HUES6 (cell line): ENCODE results near the gene SLC39A12.

Experiments used
- H3K27ac ChIP-seq: 2 replicates; pipeline ENCODE4 v1.7.0; 2013; ENCODE audit warnings: low read depth, mild to moderate bottlenecking, low read length, inconsistent platforms
- H3K27me3 ChIP-seq: 2 replicates; pipeline ENCODE4 v1.6.1; 2013; ENCODE audit warnings: low read length; ENCODE audit not compliant: control insufficient read depth, insufficient read depth
- H3K36me3 ChIP-seq: 2 replicates; pipeline ENCODE4 v1.6.1; 2013; ENCODE audit warnings: low read length; ENCODE audit not compliant: control insufficient read depth, insufficient read depth
- H3K4me1 ChIP-seq: 2 replicates; pipeline ENCODE4 v1.6.1; 2013; ENCODE audit warnings: low read length; ENCODE audit not compliant: control insufficient read depth, insufficient read depth
- H3K4me3 ChIP-seq: 2 replicates; pipeline ENCODE4 v1.5.1; 2013; ENCODE audit warnings: low read depth, low read length
- H3K9ac ChIP-seq: one replicate; pipeline ENCODE4 v1.6.1; 2013; ENCODE audit warnings: mild to moderate bottlenecking, low read length
- H3K9me3 ChIP-seq: 2 replicates; pipeline ENCODE4 v1.6.1; 2013; ENCODE audit warnings: low read depth, low read length; ENCODE audit not compliant: control insufficient read depth, insufficient read depth

Gene SLC39A12

GRCh38 chr10:18056583-18056982 is 104.9 kb downstream of the SLC39A12 start:
- Histone ChIP-seq H3K27ac (no peak overlapping the region), H3K27me3 (no peaks in the 10 kb centered on the region), H3K9ac (no peak overlapping the region), H3K4me3 (no peak overlapping the region), H3K36me3 (no peaks in the 10 kb centered on the region), H3K9me3 (0 out of 2 replicates have a peak, but pooled peaks cover 2% of the 10 kb centered on the region), H3K4me1 (no peaks in the 10 kb centered on the region)

GRCh38 chr10:18059826-18060559 is 108.3 kb downstream of the SLC39A12 start:
- no peaks in the 10 kb centered on the region for H3K9me3 ChIP-seq
- H3K4me3 ChIP-seq: no peak overlapping the region
- no peaks in the 10 kb centered on the region for H3K36me3 ChIP-seq
- no peaks in the 10 kb centered on the region for H3K27me3 ChIP-seq
- no peak overlapping the region for H3K9ac ChIP-seq
- no peaks in the 10 kb centered on the region for H3K4me1 ChIP-seq
- no peak overlapping the region for H3K27ac ChIP-seq

DNA sequence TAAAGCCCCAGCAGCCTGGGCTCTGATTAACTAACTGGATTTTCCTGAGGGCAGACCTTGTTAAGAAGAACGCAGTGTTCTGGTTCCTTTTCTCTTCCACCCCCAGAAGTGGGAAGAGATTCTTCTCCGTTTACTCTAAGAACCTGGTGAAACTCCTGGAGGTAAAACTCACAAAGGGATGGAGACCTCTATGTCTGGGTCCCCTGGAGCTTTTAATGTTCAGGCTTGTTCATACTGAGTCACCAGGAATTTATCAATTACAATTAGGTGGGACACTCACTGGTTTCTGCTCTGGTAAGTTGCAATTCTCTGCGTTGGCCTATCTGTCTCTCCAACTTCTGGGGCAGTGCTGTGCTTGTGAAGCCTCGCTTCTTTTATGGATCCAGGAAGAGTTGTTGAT is 115.2 kb downstream of the SLC39A12 start:
- Histone ChIP-seq H3K4me1 (no peaks in the 10 kb centered on the region), H3K4me3 (no peak overlapping the region), H3K27me3 (no peaks in the 10 kb centered on the region), H3K9me3 (no peaks in the 10 kb centered on the region), H3K36me3 (no peaks in the 10 kb centered on the region), H3K9ac (no peak overlapping the region), H3K27ac (no peak overlapping the region)

- H3K9ac ChIP-seq: no peak overlapping the region
- H3K27ac ChIP-seq: no peak overlapping the region
- no peak overlapping the region for H3K4me3 ChIP-seq
- no peaks in the 10 kb centered on the region for H3K36me3 ChIP-seq
- no peaks in the 10 kb centered on the region for H3K4me1 ChIP-seq
- no peaks in the 10 kb centered on the region for H3K9me3 ChIP-seq
- H3K27me3 ChIP-seq: no peaks in the 10 kb centered on the region
Observed at GRCh38 chr10:18068401-18068800, 116.7 kb downstream of the SLC39A12 start.

- Histone ChIP-seq H3K4me3 (no peak overlapping the region), H3K9ac (no peak overlapping the region), H3K9me3 (no peaks in the 10 kb centered on the region), H3K27me3 (no peaks in the 10 kb centered on the region), H3K27ac (no peak overlapping the region), H3K36me3 (no peaks in the 10 kb centered on the region), H3K4me1 (no peaks in the 10 kb centered on the region)
Observed at GRCh38 chr10:18071591-18071990, 119.9 kb downstream of the SLC39A12 start.

DNA sequence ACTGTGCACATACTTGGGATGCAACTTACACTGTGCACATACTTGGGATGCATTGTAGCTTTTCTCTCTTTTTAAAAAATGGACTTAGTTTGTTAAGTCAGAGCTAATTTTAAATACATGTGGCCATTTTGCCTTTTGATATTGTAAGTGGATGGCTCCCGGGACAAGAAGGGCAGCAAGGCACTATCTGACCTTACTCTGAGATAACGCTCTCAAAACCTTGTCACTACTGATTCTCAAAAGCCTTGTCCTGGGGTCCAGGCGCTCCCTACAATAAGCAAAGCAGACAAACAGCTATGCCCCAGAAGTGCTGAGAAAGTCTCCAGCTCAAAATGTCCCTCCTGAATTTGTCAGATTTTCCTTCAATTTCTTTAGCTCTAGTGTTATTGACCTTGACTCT is 121.6 kb downstream of the SLC39A12 start:
- Histone ChIP-seq H3K9me3 (no peaks in the 10 kb centered on the region), H3K36me3 (no peaks in the 10 kb centered on the region), H3K27me3 (no peaks in the 10 kb centered on the region), H3K4me1 (no peaks in the 10 kb centered on the region), H3K9ac (no peak overlapping the region), H3K27ac (no peak overlapping the region), H3K4me3 (no peak overlapping the region)

- Histone ChIP-seq H3K36me3 (no peaks in the 10 kb centered on the region), H3K4me3 (no peak overlapping the region), H3K9me3 (no peaks in the 10 kb centered on the region), H3K27me3 (no peaks in the 10 kb centered on the region), H3K4me1 (peaks cover 15% of the 10 kb centered on the region; the same call in 1 of the 2 replicates), H3K9ac (no peak overlapping the region), H3K27ac (no peak overlapping the region)
Observed at GRCh38 chr10:18075881-18076280, 124.2 kb downstream of the SLC39A12 start.

GRCh38 chr10:18079665-18080295 is 128.1 kb downstream of the SLC39A12 start:
- Histone ChIP-seq H3K4me1 (peaks cover 15% of the 10 kb centered on the region; the same call in 1 of the 2 replicates), H3K27me3 (no peaks in the 10 kb centered on the region), H3K4me3 (no peak overlapping the region), H3K27ac (no peak overlapping the region), H3K9ac (no peak overlapping the region), H3K9me3 (no peaks in the 10 kb centered on the region), H3K36me3 (no peaks in the 10 kb centered on the region)

GRCh38 chr10:18082381-18082780 is 130.7 kb downstream of the SLC39A12 start:
- no peak overlapping the region for H3K27ac ChIP-seq
- no peaks in the 10 kb centered on the region for H3K27me3 ChIP-seq
- H3K4me1 ChIP-seq: peaks cover 15% of the 10 kb centered on the region; the same call in 1 of the 2 replicates
- H3K9me3 ChIP-seq: no peaks in the 10 kb centered on the region
- no peak overlapping the region for H3K9ac ChIP-seq
- H3K36me3 ChIP-seq: no peaks in the 10 kb centered on the region
- no peak overlapping the region for H3K4me3 ChIP-seq

GRCh38 chr10:18085855-18086254 is 134.1 kb downstream of the SLC39A12 start:
- no peak overlapping the region for H3K4me3 ChIP-seq
- H3K36me3 ChIP-seq: no peaks in the 10 kb centered on the region
- no peaks in the 10 kb centered on the region for H3K27me3 ChIP-seq
- no peaks in the 10 kb centered on the region for H3K9me3 ChIP-seq
- no peak overlapping the region for H3K27ac ChIP-seq
- no peaks in the 10 kb centered on the region for H3K4me1 ChIP-seq
- H3K9ac ChIP-seq: no peak overlapping the region

GRCh38 chr10:18086746-18087145 is 135.0 kb downstream of the SLC39A12 start:
- no peaks in the 10 kb centered on the region for H3K36me3 ChIP-seq
- no peak overlapping the region for H3K9ac ChIP-seq
- no peaks in the 10 kb centered on the region for H3K9me3 ChIP-seq
- H3K4me3 ChIP-seq: no peak overlapping the region
- no peak overlapping the region for H3K27ac ChIP-seq
- H3K27me3 ChIP-seq: no peaks in the 10 kb centered on the region
- no peaks in the 10 kb centered on the region for H3K4me1 ChIP-seq
